ENCODE data around the gene TMEM200C.

The TMEM200C gene

GRCh38 chr18:5937121-5937520 is 41.8 kb upstream of the TMEM200C start (continued):
- TF ChIP-seq, protein P1, sequence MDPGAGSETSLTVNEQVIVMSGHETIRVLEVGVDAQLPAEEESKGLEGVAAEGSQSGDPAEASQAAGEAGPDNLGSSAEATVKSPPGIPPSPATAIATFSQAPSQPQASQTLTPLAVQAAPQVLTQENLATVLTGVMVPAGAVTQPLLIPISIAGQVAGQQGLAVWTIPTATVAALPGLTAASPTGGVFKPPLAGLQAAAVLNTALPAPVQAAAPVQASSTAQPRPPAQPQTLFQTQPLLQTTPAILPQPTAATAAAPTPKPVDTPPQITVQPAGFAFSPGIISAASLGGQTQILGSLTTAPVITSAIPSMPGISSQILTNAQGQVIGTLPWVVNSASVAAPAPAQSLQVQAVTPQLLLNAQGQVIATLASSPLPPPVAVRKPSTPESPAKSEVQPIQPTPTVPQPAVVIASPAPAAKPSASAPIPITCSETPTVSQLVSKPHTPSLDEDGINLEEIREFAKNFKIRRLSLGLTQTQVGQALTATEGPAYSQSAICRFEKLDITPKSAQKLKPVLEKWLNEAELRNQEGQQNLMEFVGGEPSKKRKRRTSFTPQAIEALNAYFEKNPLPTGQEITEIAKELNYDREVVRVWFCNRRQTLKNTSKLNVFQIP (CRISPR knock-in tag; IDR thresholded peaks at IDR 0.05; ENCODE audit: borderline replicate concordance, low read depth): no peak
- TF ChIP-seq OSR1 (CRISPR knock-in tag; IDR thresholded peaks at IDR 0.05) (no peak), ZNF565 (CRISPR knock-in tag; conservative IDR thresholded peaks at IDR 0.05; ENCODE audit: low read depth) (no peak)

GRCh38 chr18:5930789-5931188 is 35.5 kb upstream of the TMEM200C start:
- no peak for ATAC-seq
- TF ChIP-seq ZNF565 (CRISPR knock-in tag; conservative IDR thresholded peaks at IDR 0.05; ENCODE audit: low read depth) (no peak), TOX (CRISPR knock-in tag; IDR thresholded peaks at IDR 0.05; ENCODE audit: borderline replicate concordance) (no peak), PPARA (CRISPR knock-in tag; IDR thresholded peaks at IDR 0.05; ENCODE audit: borderline replicate concordance) (no peak), BACH2 (CRISPR knock-in tag; IDR thresholded peaks at IDR 0.05; ENCODE audit: borderline replicate concordance) (no peak), ARNTL (CRISPR knock-in tag; IDR thresholded peaks at IDR 0.05; ENCODE audit: borderline replicate concordance, low read depth) (no peak), ESRRG (CRISPR knock-in tag; IDR thresholded peaks at IDR 0.05) (no peak), CSRNP3 (CRISPR knock-in tag; IDR thresholded peaks at IDR 0.05) (no peak), ZFP30 (CRISPR knock-in tag; IDR thresholded peaks at IDR 0.05) (no peak), OSR1 (CRISPR knock-in tag; IDR thresholded peaks at IDR 0.05) (no peak), CSDC2 (CRISPR knock-in tag; IDR thresholded peaks at IDR 0.05) (no peak), ZFP3 (CRISPR knock-in tag; IDR thresholded peaks at IDR 0.05) (no peak), TCF4 (CRISPR knock-in tag; IDR thresholded peaks at IDR 0.05; ENCODE audit: borderline replicate concordance) (no peak), ZNF70 (CRISPR knock-in tag; IDR thresholded peaks at IDR 0.05) (no peak), RARB (CRISPR knock-in tag; IDR thresholded peaks at IDR 0.05) (no peak), ZC3H10 (CRISPR knock-in tag; IDR thresholded peaks at IDR 0.05) (no peak)
- TF ChIP-seq, protein P2, sequence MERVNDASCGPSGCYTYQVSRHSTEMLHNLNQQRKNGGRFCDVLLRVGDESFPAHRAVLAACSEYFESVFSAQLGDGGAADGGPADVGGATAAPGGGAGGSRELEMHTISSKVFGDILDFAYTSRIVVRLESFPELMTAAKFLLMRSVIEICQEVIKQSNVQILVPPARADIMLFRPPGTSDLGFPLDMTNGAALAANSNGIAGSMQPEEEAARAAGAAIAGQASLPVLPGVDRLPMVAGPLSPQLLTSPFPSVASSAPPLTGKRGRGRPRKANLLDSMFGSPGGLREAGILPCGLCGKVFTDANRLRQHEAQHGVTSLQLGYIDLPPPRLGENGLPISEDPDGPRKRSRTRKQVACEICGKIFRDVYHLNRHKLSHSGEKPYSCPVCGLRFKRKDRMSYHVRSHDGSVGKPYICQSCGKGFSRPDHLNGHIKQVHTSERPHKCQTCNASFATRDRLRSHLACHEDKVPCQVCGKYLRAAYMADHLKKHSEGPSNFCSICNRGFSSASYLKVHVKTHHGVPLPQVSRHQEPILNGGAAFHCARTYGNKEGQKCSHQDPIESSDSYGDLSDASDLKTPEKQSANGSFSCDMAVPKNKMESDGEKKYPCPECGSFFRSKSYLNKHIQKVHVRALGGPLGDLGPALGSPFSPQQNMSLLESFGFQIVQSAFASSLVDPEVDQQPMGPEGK (CRISPR knock-in tag; IDR thresholded peaks at IDR 0.05; ENCODE audit: borderline replicate concordance): no peak
- TF ChIP-seq, protein P1 (CRISPR knock-in tag; IDR thresholded peaks at IDR 0.05; ENCODE audit: borderline replicate concordance, low read depth): no peak

- TF ChIP-seq ARNTL (CRISPR knock-in tag; IDR thresholded peaks at IDR 0.05; ENCODE audit: borderline replicate concordance, low read depth): no peak
- TF ChIP-seq ZNF565 (CRISPR knock-in tag; conservative IDR thresholded peaks at IDR 0.05; ENCODE audit: low read depth): no peak
- no peak for TF ChIP-seq ZFP30 (CRISPR knock-in tag; IDR thresholded peaks at IDR 0.05)
- TF ChIP-seq ZNF8 (CRISPR knock-in tag; IDR thresholded peaks at IDR 0.05): no peak
- TF ChIP-seq, protein P2 (CRISPR knock-in tag; IDR thresholded peaks at IDR 0.05; ENCODE audit: borderline replicate concordance): no peak
- no peak for TF ChIP-seq ISL1 (CRISPR knock-in tag; IDR thresholded peaks at IDR 0.05)
- no peak for TF ChIP-seq BACH2 (CRISPR knock-in tag; IDR thresholded peaks at IDR 0.05; ENCODE audit: borderline replicate concordance)
- TF ChIP-seq ZFP3 (CRISPR knock-in tag; IDR thresholded peaks at IDR 0.05): no peak
- no peak for TF ChIP-seq ESRRG (CRISPR knock-in tag; IDR thresholded peaks at IDR 0.05)
- ATAC-seq: no peak
Measured at GRCh38 chr18:5918205-5918858, 23.0 kb upstream of the TMEM200C start.
